ENCODE measurements around the gene CEP152. TPM values are rescaled to one million over a fixed set of nuclear protein-coding genes. Genes with fewer than 3 reads are reported as not detected.

Gene CEP152
- total RNA-seq, 1 donor from 2014 or later: 191 TPM

GRCh38 chr15:48695827-48696573 lies 114.9 kb downstream of the CEP152 start:
- H3K27me3 ChIP-seq: no peaks in the 10 kb centered on the region
- H3K4me1 Mint-ChIP-seq: no peaks in the 10 kb centered on the region
- H2AFZ ChIP-seq (replicated peaks): no peak overlapping the region
- H3K9ac ChIP-seq: no peak overlapping the region
- H3K4me3 Mint-ChIP-seq: no peak overlapping the region
- no peaks in the 10 kb centered on the region for H3K27me3 Mint-ChIP-seq (ENCODE audit: insufficient read depth, low read depth)
- H3K79me2 ChIP-seq (ENCODE audit: low read depth): no peaks in the 10 kb centered on the region
- no peaks in the 10 kb centered on the region for H3K9me3 ChIP-seq (ENCODE audit: low read depth)
- no peaks in the 10 kb centered on the region for H3K36me3 Mint-ChIP-seq
- no peaks in the 10 kb centered on the region for H3F3A ChIP-seq (ENCODE audit: low read depth)
- no peak for DNase-seq (ENCODE audit: low spot score)
- no peak overlapping the region for H3K27ac Mint-ChIP-seq
- H3K9me3 Mint-ChIP-seq: no peaks in the 10 kb centered on the region
- no peaks in the 10 kb centered on the region for H3K36me3 ChIP-seq
- H4K20me1 ChIP-seq (ENCODE audit: low read depth): no peaks in the 10 kb centered on the region
- H3K4me1 ChIP-seq: no peaks in the 10 kb centered on the region
- H3K4me3 ChIP-seq: no peak overlapping the region
- TF ChIP-seq EZH2 (IDR thresholded peaks at IDR 0.05) (no peak), EZH2phosphoT487 (IDR thresholded peaks at IDR 0.05) (no peak), CTCF (IDR thresholded peaks at IDR 0.05) (no peak)
- H3K4me2 ChIP-seq: no peak overlapping the region
- H3K27ac ChIP-seq: no peak overlapping the region

- Histone ChIP-seq H3K79me2 (ENCODE audit: low read depth) (no peaks in the 10 kb centered on the region), H3K36me3 (no peaks in the 10 kb centered on the region), H3K4me1 (no peaks in the 10 kb centered on the region), H3K4me2 (no peak overlapping the region), H3K27ac (no peak overlapping the region), H4K20me1 (ENCODE audit: low read depth) (no peaks in the 10 kb centered on the region), H3K9ac (no peak overlapping the region), H3K27me3 (no peaks in the 10 kb centered on the region), H3K4me3 (no peak overlapping the region), H3F3A (ENCODE audit: low read depth) (no peaks in the 10 kb centered on the region), H2AFZ (replicated peaks) (no peak overlapping the region), H3K9me3 (ENCODE audit: low read depth) (no peaks in the 10 kb centered on the region)
- H3K27me3 Mint-ChIP-seq (ENCODE audit: insufficient read depth, low read depth): no peaks in the 10 kb centered on the region
- no peak overlapping the region for H3K4me3 Mint-ChIP-seq
- H3K4me1 Mint-ChIP-seq: no peaks in the 10 kb centered on the region
- TF ChIP-seq CTCF (IDR thresholded peaks at IDR 0.05) (no peak), EZH2 (IDR thresholded peaks at IDR 0.05) (no peak), EZH2phosphoT487 (IDR thresholded peaks at IDR 0.05) (no peak)
- no peak overlapping the region for H3K27ac Mint-ChIP-seq
- no peaks in the 10 kb centered on the region for H3K36me3 Mint-ChIP-seq
- DNase-seq (ENCODE audit: low spot score): no peak
- no peaks in the 10 kb centered on the region for H3K9me3 Mint-ChIP-seq
Measured at GRCh38 chr15:48695088-48695826, 115.6 kb downstream of the CEP152 start.

- Histone ChIP-seq H3K4me2 (no peak overlapping the region), H3K9me3 (ENCODE audit: low read depth) (no peaks in the 10 kb centered on the region), H2AFZ (replicated peaks) (no peak overlapping the region), H3K4me1 (no peaks in the 10 kb centered on the region), H3F3A (ENCODE audit: low read depth) (no peaks in the 10 kb centered on the region), H3K79me2 (ENCODE audit: low read depth) (no peaks in the 10 kb centered on the region), H3K4me3 (no peak overlapping the region), H3K27ac (no peak overlapping the region), H3K9ac (no peak overlapping the region), H4K20me1 (ENCODE audit: low read depth) (no peaks in the 10 kb centered on the region), H3K36me3 (no peaks in the 10 kb centered on the region), H3K27me3 (no peaks in the 10 kb centered on the region)
- TF ChIP-seq CTCF (IDR thresholded peaks at IDR 0.05): no peak
- TF ChIP-seq EZH2 (IDR thresholded peaks at IDR 0.05): no peak
- TF ChIP-seq EZH2phosphoT487 (IDR thresholded peaks at IDR 0.05): no peak
- no peaks in the 10 kb centered on the region for H3K36me3 Mint-ChIP-seq
- H3K4me3 Mint-ChIP-seq: no peak overlapping the region
- no peaks in the 10 kb centered on the region for H3K9me3 Mint-ChIP-seq
- H3K27me3 Mint-ChIP-seq (ENCODE audit: insufficient read depth, low read depth): no peaks in the 10 kb centered on the region
- no peak overlapping the region for H3K27ac Mint-ChIP-seq
- DNase-seq (ENCODE audit: low spot score): no peak
- no peaks in the 10 kb centered on the region for H3K4me1 Mint-ChIP-seq
Measured at GRCh38 chr15:48693484-48693883, 117.4 kb downstream of the CEP152 start.

Measured in neural progenitor cell (in vitro differentiated cells).